ENCODE results near the gene PLD1. TPM values are rescaled to one million over a fixed set of nuclear protein-coding genes. Genes with fewer than 3 reads are reported as not detected.

The PLD1 gene
- total RNA-seq, 1 donor from 2014 or later: not detected

DNA sequence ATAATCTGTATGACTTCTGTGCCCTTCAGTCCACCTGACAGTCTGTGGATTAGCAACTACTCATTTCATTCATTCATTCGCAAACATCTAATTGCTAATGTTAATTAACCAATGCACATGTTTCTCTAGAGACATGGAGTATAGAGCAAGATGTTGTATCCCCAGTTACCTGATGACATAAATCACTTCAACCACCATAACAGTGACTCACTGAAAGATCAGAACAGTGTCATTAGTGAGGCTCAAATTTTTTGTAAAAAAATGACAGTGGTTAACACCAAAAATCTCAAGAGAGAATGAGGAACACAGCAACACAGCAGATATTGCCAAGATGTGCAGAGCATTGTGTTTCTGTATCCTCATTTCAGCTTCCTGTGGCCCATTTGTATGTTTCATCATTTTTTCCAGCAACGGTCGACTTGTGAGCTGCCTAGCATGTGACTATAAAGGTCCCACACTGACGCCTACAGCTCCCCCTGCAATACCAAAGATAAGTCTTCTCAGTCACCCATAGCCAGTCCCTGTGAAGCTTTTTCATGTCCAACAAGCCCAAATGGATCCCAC, 3.7 kb upstream of the PLD1 start:
- H3K4me3 Mint-ChIP-seq: no peak overlapping the region
- TF ChIP-seq, protein P1, sequence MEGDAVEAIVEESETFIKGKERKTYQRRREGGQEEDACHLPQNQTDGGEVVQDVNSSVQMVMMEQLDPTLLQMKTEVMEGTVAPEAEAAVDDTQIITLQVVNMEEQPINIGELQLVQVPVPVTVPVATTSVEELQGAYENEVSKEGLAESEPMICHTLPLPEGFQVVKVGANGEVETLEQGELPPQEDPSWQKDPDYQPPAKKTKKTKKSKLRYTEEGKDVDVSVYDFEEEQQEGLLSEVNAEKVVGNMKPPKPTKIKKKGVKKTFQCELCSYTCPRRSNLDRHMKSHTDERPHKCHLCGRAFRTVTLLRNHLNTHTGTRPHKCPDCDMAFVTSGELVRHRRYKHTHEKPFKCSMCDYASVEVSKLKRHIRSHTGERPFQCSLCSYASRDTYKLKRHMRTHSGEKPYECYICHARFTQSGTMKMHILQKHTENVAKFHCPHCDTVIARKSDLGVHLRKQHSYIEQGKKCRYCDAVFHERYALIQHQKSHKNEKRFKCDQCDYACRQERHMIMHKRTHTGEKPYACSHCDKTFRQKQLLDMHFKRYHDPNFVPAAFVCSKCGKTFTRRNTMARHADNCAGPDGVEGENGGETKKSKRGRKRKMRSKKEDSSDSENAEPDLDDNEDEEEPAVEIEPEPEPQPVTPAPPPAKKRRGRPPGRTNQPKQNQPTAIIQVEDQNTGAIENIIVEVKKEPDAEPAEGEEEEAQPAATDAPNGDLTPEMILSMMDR (IDR thresholded peaks at IDR 0.05): no peak
- CTCF ChIA-PET: no interaction called here

DNA sequence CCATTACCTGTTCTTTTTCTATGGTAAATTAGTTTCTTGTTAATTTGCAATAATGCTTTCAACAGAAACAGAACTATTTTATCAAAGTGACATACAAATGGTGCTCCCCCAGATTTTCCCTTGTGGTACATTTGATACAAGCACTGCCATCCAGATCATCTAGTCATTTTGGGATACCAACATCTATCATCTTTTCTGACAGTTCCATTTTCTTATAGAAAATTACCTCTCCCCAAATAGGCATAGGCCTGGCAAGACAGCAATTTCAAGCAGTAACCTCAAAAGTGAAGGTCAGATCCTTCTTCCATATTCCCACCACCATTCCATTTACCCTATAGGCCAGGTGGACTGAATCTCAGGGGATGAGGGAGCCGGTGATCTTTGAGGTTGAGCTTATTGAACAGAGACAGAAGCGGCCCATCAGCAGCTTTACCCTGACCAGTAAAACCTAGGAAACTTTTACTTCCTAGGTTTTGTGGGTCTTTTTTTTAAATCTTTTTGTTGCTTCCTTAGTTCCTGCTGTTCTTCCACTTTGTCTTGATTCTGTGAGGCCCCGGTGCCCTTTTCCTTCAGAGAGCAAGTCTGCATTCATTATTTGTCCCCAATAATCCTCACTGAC, 3.1 kb upstream of the PLD1 start:
- Mint-ChIP-seq H3K4me1 (peaks cover 14% of the 10 kb centered on the region), H3K27me3 (peaks cover 26% of the 10 kb centered on the region), H3K9me3 (no peaks in the 10 kb centered on the region), H3K4me3 (no peak overlapping the region), H3K36me3 (ENCODE audit: low read depth) (no peaks in the 10 kb centered on the region), H3K27ac (no peak overlapping the region)
- intact Hi-C loops (cut with micrococcal nuclease): no loop called here
- no peak for ATAC-seq (ENCODE audit: low read depth)
- DNase-seq: no peak
- POLR2A ChIA-PET: no interaction called here
- TF ChIP-seq, protein P1 (IDR thresholded peaks at IDR 0.05): no peak
- CTCF ChIA-PET: no interaction called here

More for the DNA sequence above, 3.7 kb upstream of the PLD1 start:
- POLR2A ChIA-PET: no interaction called here
- intact Hi-C loops (cut with micrococcal nuclease): no loop called here
- Mint-ChIP-seq H3K4me1 (peaks cover 14% of the 10 kb centered on the region), H3K27ac (no peak overlapping the region), H3K27me3 (peaks cover 25% of the 10 kb centered on the region), H3K9me3 (no peaks in the 10 kb centered on the region), H3K36me3 (ENCODE audit: low read depth) (no peaks in the 10 kb centered on the region)
- DNase-seq: no peak
- no peak for ATAC-seq (ENCODE audit: low read depth)

DNA sequence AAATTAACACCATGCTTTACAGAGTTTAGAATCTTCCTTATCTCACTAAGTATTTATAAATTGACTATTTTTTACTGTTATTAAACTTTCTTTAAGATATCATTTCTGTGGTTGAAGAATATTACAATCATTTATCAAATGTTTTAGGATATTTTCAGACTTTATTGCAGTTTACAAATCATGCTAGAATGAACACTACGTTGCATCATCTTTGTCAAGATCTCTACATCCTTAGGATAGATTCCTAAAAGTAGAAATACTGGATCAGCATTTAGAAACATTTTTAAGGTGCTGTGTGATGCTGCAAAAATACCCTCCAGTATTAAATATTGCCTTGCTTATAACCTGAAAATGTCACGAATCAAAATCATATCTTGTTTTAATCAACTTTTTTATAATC, 2.5 kb upstream of the PLD1 start:
- POLR2A ChIA-PET: no interaction called here
- no peaks in the 10 kb centered on the region for H3K36me3 Mint-ChIP-seq (ENCODE audit: low read depth)
- H3K27ac Mint-ChIP-seq: no peak overlapping the region
- intact Hi-C loops (cut with micrococcal nuclease): no loop called here
- CTCF ChIA-PET: no interaction called here
- ATAC-seq (ENCODE audit: low read depth): no peak
- no peak overlapping the region for H3K4me3 Mint-ChIP-seq
- H3K27me3 Mint-ChIP-seq: peaks cover 27% of the 10 kb centered on the region
- DNase-seq: no peak
- H3K4me1 Mint-ChIP-seq: peaks cover 14% of the 10 kb centered on the region
- TF ChIP-seq, protein P1 (IDR thresholded peaks at IDR 0.05): no peak
- no peaks in the 10 kb centered on the region for H3K9me3 Mint-ChIP-seq

DNA sequence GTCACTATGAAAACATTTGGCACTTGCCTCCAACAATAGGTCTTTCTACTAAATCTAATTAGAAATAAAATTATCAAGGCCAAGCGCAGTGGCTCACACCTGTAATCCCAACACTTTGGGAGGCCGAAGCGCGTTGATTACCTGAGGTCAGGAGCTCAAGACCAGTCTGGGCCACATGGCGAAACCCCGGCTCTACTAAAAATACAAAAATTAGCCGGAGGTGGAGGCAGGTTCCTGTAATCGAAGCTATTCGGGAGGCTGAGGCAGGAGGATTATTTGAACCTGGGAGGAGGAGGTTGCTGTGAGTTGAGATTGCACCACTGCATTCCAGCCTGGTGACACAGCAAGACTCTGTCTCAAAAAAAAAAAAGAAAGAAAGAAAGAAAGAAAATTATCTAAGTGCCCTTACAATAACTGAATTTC, 1.6 kb upstream of the PLD1 start:
- Mint-ChIP-seq H3K27ac (no peak overlapping the region), H3K4me1 (peaks cover 14% of the 10 kb centered on the region), H3K27me3 (peaks cover 33% of the 10 kb centered on the region), H3K4me3 (no peak overlapping the region), H3K9me3 (no peaks in the 10 kb centered on the region), H3K36me3 (ENCODE audit: low read depth) (no peaks in the 10 kb centered on the region)
- ChIA-PET POLR2A (no interaction called here), CTCF (no interaction called here)
- intact Hi-C loops (cut with micrococcal nuclease): no loop called here
- TF ChIP-seq, protein P1 (IDR thresholded peaks at IDR 0.05): no peak
- no peak for ATAC-seq (ENCODE audit: low read depth)
- no peak for DNase-seq

DNA sequence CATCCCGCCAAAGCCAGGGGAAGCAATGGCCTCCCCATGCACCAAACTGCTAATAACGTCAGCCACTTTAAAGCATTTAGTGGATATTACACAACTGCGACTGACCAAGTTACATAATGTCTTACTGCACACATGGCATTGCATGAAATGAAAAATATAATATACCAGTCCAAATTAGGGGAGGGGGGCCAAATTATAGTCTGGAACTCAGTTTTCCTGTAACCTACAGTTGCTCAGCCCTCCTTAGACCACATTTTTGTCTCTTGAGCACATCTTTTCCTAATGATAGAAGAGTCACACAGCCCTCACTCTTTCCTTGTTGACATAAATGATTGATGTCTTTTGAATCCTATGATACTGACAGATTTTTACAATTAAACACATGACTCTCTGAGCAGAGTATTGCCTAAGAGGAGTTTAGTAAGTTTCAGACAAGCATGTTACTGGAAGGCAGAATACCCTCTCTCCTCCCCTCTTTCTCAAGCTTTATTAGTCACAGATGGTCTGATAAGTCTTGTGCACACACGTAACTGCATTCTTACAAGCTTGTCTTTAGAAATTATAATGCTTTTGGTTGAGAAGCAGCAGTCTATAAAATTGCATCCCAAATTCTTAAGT, 1.1 kb upstream of the PLD1 start:
- ChIA-PET CTCF (no interaction called here), POLR2A (no interaction called here)
- intact Hi-C loops (cut with micrococcal nuclease): no loop called here
- Mint-ChIP-seq H3K9me3 (no peaks in the 10 kb centered on the region), H3K27ac (no peak overlapping the region), H3K4me3 (no peak overlapping the region), H3K4me1 (peaks cover 14% of the 10 kb centered on the region), H3K27me3 (peaks cover 34% of the 10 kb centered on the region), H3K36me3 (ENCODE audit: low read depth) (no peaks in the 10 kb centered on the region)
- ATAC-seq (ENCODE audit: low read depth) (no peak), DNase-seq (no peak)
- TF ChIP-seq, protein P1 (IDR thresholded peaks at IDR 0.05): no peak

Data from activated B cell treated with CpG ODN at 0.5 μM for 24 hours (primary cell).